ENCODE results near the gene LRP6.

DNA sequence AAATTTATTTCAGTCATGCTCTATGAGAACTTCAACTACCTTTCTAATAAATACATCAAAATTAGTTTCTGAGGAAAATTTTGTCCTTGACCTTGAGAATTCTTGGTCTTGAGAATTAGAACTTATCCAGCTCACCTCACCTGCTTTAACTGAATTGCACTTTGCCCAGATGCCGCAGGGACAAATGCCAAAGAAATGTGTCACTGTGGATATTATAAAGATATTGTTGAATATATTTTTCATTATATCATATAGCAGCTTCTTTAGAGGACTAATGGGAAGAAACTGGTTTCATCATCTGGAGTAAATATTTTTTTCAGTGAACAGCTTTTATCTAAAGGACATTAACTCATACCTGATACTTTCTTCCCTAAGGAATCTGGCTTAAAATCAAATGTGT, 54.1 kb downstream of the LRP6 start:
- TF ChIP-seq GATA2 (IDR thresholded peaks at IDR 0.05; ENCODE audit: low read depth, low read length) (no peak), GATA3 (IDR thresholded peaks at IDR 0.05; ENCODE audit: low read depth, low read length) (no peak)

Data from SH-SY5Y (cell line).